ENCODE results near the gene ANKRD33.
A peak's percentile ranks its signal among the peaks of the same experiment; 100 is the strongest.

ANKRD33 gene

DNA sequence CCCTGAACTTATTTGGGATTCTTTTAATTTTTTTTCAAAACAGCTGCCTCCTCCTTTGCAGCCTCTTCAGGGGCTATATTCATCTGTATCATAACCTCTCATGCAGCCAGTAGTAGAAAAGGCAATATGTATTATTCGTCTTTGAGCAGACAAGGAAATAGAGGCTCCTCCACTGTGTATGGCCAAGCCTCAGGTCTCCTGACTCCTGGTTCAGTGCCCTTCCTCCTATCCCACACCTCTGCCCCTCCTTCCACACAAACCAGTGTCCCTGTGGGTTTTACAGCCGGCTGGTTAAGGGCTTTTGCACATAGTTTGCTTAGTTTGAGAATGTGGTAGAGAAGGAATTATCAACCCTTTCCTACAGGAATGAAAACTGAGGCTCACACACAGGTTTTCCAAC is 10.6 kb downstream of the ANKRD33 start:
- Histone ChIP-seq H3K9ac (ENCODE audit: low read depth, low read length) (no peak overlapping the region), H3K4me3 (ENCODE audit: low read depth, low read length) (no peak overlapping the region), H3K9me3 (ENCODE audit: control insufficient read depth, insufficient read depth, low read length) (no peaks in the 10 kb centered on the region), H3K36me3 (ENCODE audit: control insufficient read depth, insufficient read depth, low read length) (no peaks in the 10 kb centered on the region), H3K27me3 (ENCODE audit: control insufficient read depth, insufficient read depth, low read length) (peaks cover 2% of the 10 kb centered on the region), H3K4me1 (ENCODE audit: control insufficient read depth, insufficient read depth, low read length) (no peaks in the 10 kb centered on the region)

DNA sequence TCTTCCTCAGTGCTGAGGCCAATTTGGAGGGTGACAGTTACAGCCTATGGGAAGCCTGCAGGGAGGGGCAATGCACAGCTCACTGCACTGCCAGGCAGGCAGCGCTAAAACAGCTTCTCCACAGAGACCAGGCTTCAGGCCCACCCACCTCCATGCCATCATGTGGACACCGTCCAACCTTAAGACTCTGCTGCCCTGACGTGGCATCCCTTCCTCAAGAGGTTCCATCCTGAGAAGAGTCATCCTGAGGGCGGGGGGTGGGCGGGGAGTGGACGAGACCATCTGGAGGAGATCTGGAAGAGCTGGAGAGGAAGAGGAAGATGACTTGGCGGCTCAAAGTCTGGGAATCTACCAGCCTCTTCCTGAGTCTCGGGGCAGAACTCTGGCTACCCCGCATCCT is 11.0 kb downstream of the ANKRD33 start:
- Histone ChIP-seq H3K9ac (ENCODE audit: low read depth, low read length) (no peak overlapping the region), H3K27me3 (ENCODE audit: control insufficient read depth, insufficient read depth, low read length) (peaks cover 2% of the 10 kb centered on the region), H3K36me3 (ENCODE audit: control insufficient read depth, insufficient read depth, low read length) (no peaks in the 10 kb centered on the region), H3K4me3 (ENCODE audit: low read depth, low read length) (no peak overlapping the region), H3K9me3 (ENCODE audit: control insufficient read depth, insufficient read depth, low read length) (no peaks in the 10 kb centered on the region), H3K4me1 (ENCODE audit: control insufficient read depth, insufficient read depth, low read length) (no peaks in the 10 kb centered on the region)

DNA sequence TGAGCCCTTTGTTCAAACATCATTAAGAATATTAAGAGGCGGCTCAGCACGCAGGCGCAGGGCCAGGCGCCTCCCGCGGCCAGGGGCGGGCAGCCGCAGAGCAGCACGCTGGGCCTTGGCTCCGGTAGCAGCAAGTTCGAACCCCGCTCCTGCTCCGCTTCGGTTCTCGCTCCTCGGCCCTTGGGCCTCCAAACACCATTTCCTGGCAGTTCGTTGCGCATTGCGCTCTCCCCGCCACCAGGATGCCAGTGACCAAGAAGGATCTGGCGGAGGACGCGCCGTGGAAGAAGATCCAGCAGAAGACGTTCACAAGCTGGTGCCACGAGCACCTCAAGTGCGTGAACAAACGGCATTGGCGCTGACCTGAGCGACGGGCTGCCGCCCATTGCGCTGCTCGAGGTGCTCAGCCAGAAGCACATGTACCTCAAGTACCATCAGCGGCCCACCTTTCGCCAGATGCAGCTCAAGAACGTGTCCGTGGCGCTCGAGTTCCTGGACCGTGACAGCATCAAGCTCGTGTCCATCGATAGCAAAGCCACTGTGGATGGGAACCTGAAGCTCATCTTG is 12.5 kb downstream of the ANKRD33 start:
- no peak overlapping the region for H3K9ac ChIP-seq (ENCODE audit: low read depth, low read length)
- no peak overlapping the region for H3K4me3 ChIP-seq (ENCODE audit: low read depth, low read length)
- no peaks in the 10 kb centered on the region for H3K4me1 ChIP-seq (ENCODE audit: control insufficient read depth, insufficient read depth, low read length)
- peaks cover 6% of the 10 kb centered on the region for H3K27me3 ChIP-seq (ENCODE audit: control insufficient read depth, insufficient read depth, low read length)
- H3K9me3 ChIP-seq (ENCODE audit: control insufficient read depth, insufficient read depth, low read length), result no peaks in the 10 kb centered on the region
- H3K36me3 ChIP-seq (ENCODE audit: control insufficient read depth, insufficient read depth, low read length), result no peaks in the 10 kb centered on the region

DNA sequence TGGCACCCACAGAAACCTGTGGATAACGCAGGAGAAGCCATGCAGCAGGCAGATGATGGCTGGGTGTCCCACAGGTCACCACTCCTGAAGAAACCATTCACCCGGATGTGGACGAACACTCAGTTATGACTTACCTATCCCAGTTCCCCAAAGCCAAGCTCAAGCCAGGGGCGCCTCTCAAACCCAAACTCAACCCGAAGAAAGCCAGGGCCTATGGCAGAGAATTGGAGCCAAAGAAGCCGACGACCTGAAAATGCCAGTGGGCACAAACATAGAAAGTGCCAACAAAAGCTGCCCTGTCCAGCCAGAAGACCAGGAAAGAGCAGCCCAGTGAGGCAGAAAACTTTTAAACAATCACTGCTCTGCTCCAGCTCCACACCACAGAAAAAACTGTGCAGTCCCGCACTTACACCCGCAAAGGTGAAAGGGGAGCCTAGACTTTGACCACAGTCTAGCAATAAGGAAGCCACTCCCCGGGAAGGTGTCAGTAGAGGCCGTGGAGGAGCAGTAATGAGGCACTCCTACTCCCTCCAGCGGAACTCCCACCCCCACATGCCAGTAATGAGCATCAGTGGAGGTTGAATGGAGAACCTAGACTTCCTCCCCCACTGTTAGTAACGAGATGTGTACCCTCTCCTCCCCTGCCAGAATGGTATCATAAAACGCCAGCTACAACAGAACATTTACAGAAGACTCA is 13.4 kb downstream of the ANKRD33 start:
- Histone ChIP-seq H3K4me3 (ENCODE audit: low read depth, low read length) (no peak overlapping the region), H3K36me3 (ENCODE audit: control insufficient read depth, insufficient read depth, low read length) (no peaks in the 10 kb centered on the region), H3K9ac (ENCODE audit: low read depth, low read length) (no peak overlapping the region), H3K4me1 (ENCODE audit: control insufficient read depth, insufficient read depth, low read length) (no peaks in the 10 kb centered on the region), H3K27me3 (ENCODE audit: control insufficient read depth, insufficient read depth, low read length) (peaks cover 12% of the 10 kb centered on the region), H3K9me3 (ENCODE audit: control insufficient read depth, insufficient read depth, low read length) (no peaks in the 10 kb centered on the region)

DNA sequence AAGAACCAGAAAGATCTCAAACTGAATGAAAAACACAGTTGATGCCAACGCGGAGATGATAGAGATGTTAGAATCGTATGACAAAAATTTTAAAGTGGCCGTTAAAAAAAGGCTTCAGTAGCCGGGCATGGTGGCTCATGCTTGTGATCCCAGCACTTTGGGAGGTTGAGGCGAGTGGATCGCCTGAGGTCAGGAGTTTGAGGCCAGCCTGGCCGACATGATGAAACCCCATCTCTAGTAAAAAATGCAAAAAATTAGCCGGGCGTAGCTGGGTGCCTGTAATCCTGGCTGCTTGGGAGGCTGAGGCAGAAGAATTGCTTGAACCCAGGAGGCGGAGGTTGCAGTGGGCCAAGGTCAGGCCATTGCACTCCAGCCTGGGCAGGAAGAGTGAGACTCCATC is 14.0 kb downstream of the ANKRD33 start:
- Histone ChIP-seq H3K4me1 (ENCODE audit: control insufficient read depth, insufficient read depth, low read length) (no peaks in the 10 kb centered on the region), H3K9me3 (ENCODE audit: control insufficient read depth, insufficient read depth, low read length) (no peaks in the 10 kb centered on the region), H3K4me3 (ENCODE audit: low read depth, low read length) (no peak overlapping the region), H3K36me3 (ENCODE audit: control insufficient read depth, insufficient read depth, low read length) (no peaks in the 10 kb centered on the region), H3K27me3 (ENCODE audit: control insufficient read depth, insufficient read depth, low read length) (peaks cover 18% of the 10 kb centered on the region), H3K9ac (ENCODE audit: low read depth, low read length) (no peak overlapping the region)

DNA sequence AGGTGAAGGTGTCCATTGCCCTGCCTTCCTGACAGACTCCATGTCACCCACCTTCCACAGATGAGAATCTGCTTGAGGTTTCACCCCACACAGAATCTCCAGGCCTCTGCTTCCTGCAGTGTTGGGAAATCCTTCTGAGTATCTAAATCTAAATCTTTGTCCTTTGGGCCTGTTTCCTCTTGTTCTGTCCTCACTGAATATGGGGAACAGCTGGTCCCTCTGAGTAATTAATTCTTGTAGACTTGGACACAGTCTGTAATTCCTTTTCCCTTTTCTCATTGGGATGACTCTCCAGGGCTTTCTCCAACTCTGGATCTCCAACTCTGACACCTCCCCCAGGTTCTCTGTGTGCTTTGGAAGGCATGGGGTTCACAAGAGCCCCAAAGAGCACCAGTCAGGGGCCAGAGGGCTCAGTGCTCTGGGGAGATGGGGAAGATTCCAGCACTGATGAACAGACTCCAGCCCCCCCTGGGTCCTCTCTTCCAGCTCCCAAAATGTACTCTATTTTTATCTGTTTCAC is 17.1 kb downstream of the ANKRD33 start:
- H3K9me3 ChIP-seq (ENCODE audit: control insufficient read depth, insufficient read depth, low read length), result no peaks in the 10 kb centered on the region
- H3K9ac ChIP-seq (ENCODE audit: low read depth, low read length), result no peak overlapping the region
- H3K27me3 ChIP-seq (ENCODE audit: control insufficient read depth, insufficient read depth, low read length), result peaks cover 47% of the 10 kb centered on the region
- no peak overlapping the region for H3K4me3 ChIP-seq (ENCODE audit: low read depth, low read length)
- no peaks in the 10 kb centered on the region for H3K36me3 ChIP-seq (ENCODE audit: control insufficient read depth, insufficient read depth, low read length)
- H3K4me1 ChIP-seq (ENCODE audit: control insufficient read depth, insufficient read depth, low read length), result no peaks in the 10 kb centered on the region

DNA sequence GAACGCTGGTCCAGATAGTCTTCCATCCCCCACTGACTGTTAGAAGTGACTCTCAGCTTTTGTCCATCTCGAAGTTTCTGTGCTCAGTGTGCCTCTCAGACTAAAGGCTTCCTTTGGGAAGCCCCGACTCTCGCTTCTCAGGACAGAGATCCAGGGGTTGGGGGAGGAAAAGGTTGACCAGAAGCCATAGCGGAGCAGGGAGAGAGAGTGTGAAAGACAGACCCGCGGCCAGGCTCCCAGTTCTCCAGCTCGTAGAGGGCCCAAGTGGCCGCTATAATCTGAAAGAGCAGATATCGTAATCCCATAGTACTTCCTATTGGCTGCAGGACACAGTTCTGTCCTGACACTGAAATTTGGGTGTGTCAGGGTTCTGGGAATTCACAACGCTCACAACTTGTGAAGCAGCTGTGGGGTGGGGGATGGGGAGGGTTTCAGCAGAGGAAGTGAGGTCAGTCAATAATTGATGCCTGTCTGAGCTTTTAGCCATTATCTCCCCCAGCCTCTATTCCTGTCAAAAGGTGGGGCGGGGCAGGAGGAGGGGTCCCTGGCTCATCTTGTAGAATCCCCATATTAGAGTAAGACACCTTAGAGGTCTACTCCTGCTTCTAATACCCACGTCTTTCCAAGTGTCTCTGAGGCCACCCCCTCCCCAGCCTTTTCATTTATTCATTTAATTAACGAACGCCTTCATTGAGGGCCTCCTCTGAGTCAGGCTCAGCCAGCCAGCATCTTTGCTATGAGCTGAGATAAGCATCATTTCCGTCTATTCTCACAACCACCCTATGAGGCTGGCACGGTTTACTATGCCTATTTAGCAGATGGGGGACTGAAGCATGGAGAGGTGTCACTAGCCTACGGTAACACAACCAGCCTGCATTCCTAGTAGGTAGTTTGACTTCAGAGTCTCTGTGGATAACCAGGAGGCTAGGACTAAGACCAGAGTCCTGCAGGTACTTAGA is 17.8 kb downstream of the ANKRD33 start:
- no peak overlapping the region for H3K9ac ChIP-seq (ENCODE audit: low read depth, low read length)
- H3K4me3 ChIP-seq (ENCODE audit: low read depth, low read length), result no peak overlapping the region
- H3K36me3 ChIP-seq (ENCODE audit: control insufficient read depth, insufficient read depth, low read length), result no peaks in the 10 kb centered on the region
- no peaks in the 10 kb centered on the region for H3K4me1 ChIP-seq (ENCODE audit: control insufficient read depth, insufficient read depth, low read length)
- H3K9me3 ChIP-seq (ENCODE audit: control insufficient read depth, insufficient read depth, low read length), result no peaks in the 10 kb centered on the region
- H3K27me3 ChIP-seq (ENCODE audit: control insufficient read depth, insufficient read depth, low read length), result peaks cover 45% of the 10 kb centered on the region

DNA sequence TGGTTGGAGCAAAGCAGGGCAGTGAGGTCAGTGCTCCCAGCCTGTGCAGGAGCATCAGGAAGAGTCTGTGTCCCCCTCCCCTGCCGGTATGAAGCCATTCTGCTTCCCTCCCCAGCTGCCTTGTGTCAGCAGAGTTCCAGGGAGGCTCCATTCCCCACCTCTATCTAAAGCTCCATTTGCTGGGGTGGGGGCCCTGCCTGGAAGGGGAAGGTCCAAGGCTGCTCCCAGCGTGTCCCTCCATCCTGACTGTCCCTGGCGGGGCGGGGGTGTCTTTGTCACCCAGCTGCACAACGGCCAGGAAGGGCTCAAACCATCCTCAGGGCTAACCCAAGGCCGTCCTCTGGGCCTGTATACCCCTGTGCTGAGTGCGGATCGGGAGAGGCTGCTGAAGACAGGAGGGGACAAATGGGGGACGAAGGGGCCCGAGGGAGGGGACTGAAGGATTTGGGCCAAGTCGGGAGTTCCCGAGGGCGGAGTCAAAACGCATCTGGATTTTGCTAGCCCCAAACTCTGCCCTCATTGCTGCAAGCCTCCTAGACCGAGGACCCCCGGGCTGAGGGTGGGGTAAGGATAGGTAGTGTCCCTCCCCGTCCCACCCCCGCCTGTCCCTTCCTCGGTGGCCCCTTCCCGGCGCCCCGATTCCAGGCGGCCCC is 18.7 kb downstream of the ANKRD33 start:
- Histone ChIP-seq H3K9ac (ENCODE audit: low read depth, low read length) (no peak overlapping the region), H3K27me3 (ENCODE audit: control insufficient read depth, insufficient read depth, low read length) (peaks cover 52% of the 10 kb centered on the region), H3K9me3 (ENCODE audit: control insufficient read depth, insufficient read depth, low read length) (no peaks in the 10 kb centered on the region), H3K36me3 (ENCODE audit: control insufficient read depth, insufficient read depth, low read length) (no peaks in the 10 kb centered on the region), H3K4me1 (ENCODE audit: control insufficient read depth, insufficient read depth, low read length) (no peaks in the 10 kb centered on the region), H3K4me3 (ENCODE audit: low read depth, low read length) (peak overlapping the region; percentile 30)

DNA sequence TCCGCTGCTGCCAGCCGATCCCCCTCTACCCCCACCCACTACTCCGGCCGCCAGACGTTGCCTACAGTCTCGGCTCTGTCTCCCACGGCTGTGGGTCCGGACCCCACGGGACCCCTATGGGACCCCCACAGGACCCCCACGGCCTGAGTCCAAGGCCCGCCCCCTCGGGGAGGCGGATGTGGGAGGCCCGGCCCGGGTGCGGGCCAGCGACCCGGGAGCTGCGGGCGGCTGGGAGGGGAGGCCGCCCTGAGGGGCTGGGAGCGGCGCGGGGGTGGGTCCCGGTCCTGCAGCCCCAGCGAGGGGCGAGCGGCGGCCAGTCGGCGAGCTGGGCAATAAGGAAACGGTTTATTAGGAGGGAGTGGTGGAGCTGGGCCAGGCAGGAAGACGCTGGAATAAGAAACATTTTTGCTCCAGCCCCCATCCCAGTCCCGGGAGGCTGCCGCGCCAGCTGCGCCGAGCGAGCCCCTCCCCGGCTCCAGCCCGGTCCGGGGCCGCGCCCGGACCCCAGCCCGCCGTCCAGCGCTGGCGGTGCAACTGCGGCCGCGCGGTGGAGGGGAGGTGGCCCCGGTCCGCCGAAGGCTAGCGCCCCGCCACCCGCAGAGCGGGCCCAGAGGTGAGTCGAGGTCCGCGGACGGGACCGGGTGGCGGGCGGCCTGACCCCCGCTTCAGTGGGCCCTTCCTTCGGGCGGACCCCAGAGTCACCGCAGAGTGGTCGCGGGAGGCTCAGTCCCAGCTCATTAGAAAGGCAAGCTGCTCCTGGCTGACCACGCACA is 19.4 kb downstream of the ANKRD33 start, which contains the start of gene ACVRL1:
Gene ACVRL1, plus strand, starts transcription at position 422 of the 773 bp plus-strand sequence. CDS start 4,971 bp downstream, outside the sequence.
- H3K4me3 ChIP-seq (ENCODE audit: low read depth, low read length), result peak within 1 kb of the TSS; percentile 30

DNA sequence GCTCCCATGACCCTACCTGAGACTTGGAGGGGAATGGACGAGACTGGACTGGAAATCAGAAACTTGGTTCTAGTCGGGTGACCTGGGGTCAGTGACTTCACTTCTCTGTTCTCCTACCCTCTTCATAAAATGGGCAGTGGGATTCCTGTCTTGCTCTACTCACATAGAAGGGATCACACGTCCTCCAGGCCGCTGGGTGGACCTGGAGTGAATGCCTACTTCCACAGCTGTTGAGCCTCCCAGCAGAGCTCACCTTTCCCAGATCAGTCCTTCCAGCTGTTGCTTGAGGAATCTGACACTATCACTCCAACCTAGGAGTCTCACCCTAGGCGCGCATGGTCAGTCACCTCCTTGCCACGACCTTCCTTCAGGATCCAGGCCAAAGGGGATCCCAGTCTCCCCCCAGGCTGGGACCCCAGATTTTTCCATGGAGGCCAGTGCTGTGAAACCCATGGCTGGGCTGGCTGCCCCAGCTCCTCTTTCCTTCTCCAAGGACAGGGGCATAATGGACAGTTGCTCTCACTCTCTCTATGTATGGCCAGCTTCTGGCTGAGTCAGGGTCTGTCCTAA is 20.0 kb downstream of the ANKRD33 start:
- Histone ChIP-seq H3K36me3 (ENCODE audit: control insufficient read depth, insufficient read depth, low read length) (no peaks in the 10 kb centered on the region), H3K4me1 (ENCODE audit: control insufficient read depth, insufficient read depth, low read length) (peaks cover 3% of the 10 kb centered on the region), H3K9ac (ENCODE audit: low read depth, low read length) (no peak overlapping the region), H3K27me3 (ENCODE audit: control insufficient read depth, insufficient read depth, low read length) (peaks cover 52% of the 10 kb centered on the region), H3K4me3 (ENCODE audit: low read depth, low read length) (peak overlapping the region; percentile 30), H3K9me3 (ENCODE audit: control insufficient read depth, insufficient read depth, low read length) (no peaks in the 10 kb centered on the region)

More for the DNA sequence above, 19.4 kb downstream of the ANKRD33 start, which contains the start of gene ACVRL1:
- Histone ChIP-seq H3K9me3 (ENCODE audit: control insufficient read depth, insufficient read depth, low read length) (no peaks in the 10 kb centered on the region), H3K4me1 (ENCODE audit: control insufficient read depth, insufficient read depth, low read length) (no peaks in the 10 kb centered on the region), H3K9ac (ENCODE audit: low read depth, low read length) (no peak within 1 kb of the TSS), H3K27me3 (ENCODE audit: control insufficient read depth, insufficient read depth, low read length) (peaks cover 52% of the 10 kb centered on the region), H3K36me3 (ENCODE audit: control insufficient read depth, insufficient read depth, low read length) (no peaks in the 10 kb centered on the region)
